ENCODE results near the gene RXYLT1.

- TF ChIP-seq CTCF (IDR thresholded peaks at IDR 0.05) (no peak), POLR2A (IDR thresholded peaks at IDR 0.05) (no peak)
Measured at GRCh38 chr12:63811755-63812154, 32.0 kb downstream of the RXYLT1 start.

All from breast epithelium (tissue), 3 donors.